Measurements from ENCODE around the gene SDS. TPM values are rescaled to one million over a fixed set of nuclear protein-coding genes. Genes with fewer than 3 reads are reported as not detected.

Gene SDS
- total RNA-seq, 1 experiment from 2014 or later, result 0.26 TPM

- Mint-ChIP-seq H3K27me3 (ENCODE audit: unreplicated experiment) (no peaks in the 10 kb centered on the region), H3K4me1 (ENCODE audit: low read depth, unreplicated experiment) (no peaks in the 10 kb centered on the region), H3K36me3 (ENCODE audit: insufficient read depth, unreplicated experiment) (no peaks in the 10 kb centered on the region), H3K27ac (ENCODE audit: unreplicated experiment) (no peak overlapping the region), H3K9me3 (ENCODE audit: low read depth, unreplicated experiment) (no peaks in the 10 kb centered on the region), H3K4me3 (ENCODE audit: low read depth, unreplicated experiment) (no peak overlapping the region)
- intact Hi-C loops (cut with micrococcal nuclease; ENCODE audit: unreplicated experiment), result loop anchor here (1.0 kb wide), 1 partner anchor 474 kb away; no protein-coding TSS in a partner anchor
- CTCF ChIA-PET, result interaction anchor here (0.5 kb wide), 1 partner anchor 56 kb away, joined by 3 read pairs; no protein-coding TSS in a partner anchor
- TF ChIP-seq CTCF (IDR thresholded peaks at IDR 0.05; ENCODE audit: unreplicated experiment), result no peak
- no TSS peak for BruUV-seq (replicated peaks)
- no peak for DNase-seq
These were observed 35.0 kb upstream of the SDS start for GRCh38 chr12:113438523-113439300.

- no peak overlapping the region for H3K4me3 Mint-ChIP-seq (ENCODE audit: low read depth, unreplicated experiment)
- no peaks in the 10 kb centered on the region for H3K9me3 Mint-ChIP-seq (ENCODE audit: low read depth, unreplicated experiment)
- no peaks in the 10 kb centered on the region for H3K27me3 Mint-ChIP-seq (ENCODE audit: unreplicated experiment)
- no TSS peak for BruUV-seq (replicated peaks)
- H3K36me3 Mint-ChIP-seq (ENCODE audit: insufficient read depth, unreplicated experiment), result no peaks in the 10 kb centered on the region
- CTCF ChIA-PET, result no interaction called here
- H3K27ac Mint-ChIP-seq (ENCODE audit: unreplicated experiment), result no peak overlapping the region
- no peak for TF ChIP-seq CTCF (IDR thresholded peaks at IDR 0.05; ENCODE audit: unreplicated experiment)
- no peak for DNase-seq
- H3K4me1 Mint-ChIP-seq (ENCODE audit: low read depth, unreplicated experiment), result no peaks in the 10 kb centered on the region
- intact Hi-C loops (cut with micrococcal nuclease; ENCODE audit: unreplicated experiment), result no loop called here
These were observed 34.0 kb upstream of the SDS start for GRCh38 chr12:113437729-113438100.

GRCh38 chr12:113436993-113437728 lies 33.5 kb upstream of the SDS start:
- BruUV-seq (replicated peaks), result no TSS peak
- Mint-ChIP-seq H3K4me3 (ENCODE audit: low read depth, unreplicated experiment) (no peak overlapping the region), H3K4me1 (ENCODE audit: low read depth, unreplicated experiment) (no peaks in the 10 kb centered on the region), H3K27ac (ENCODE audit: unreplicated experiment) (no peak overlapping the region), H3K9me3 (ENCODE audit: low read depth, unreplicated experiment) (no peaks in the 10 kb centered on the region), H3K36me3 (ENCODE audit: insufficient read depth, unreplicated experiment) (no peaks in the 10 kb centered on the region), H3K27me3 (ENCODE audit: unreplicated experiment) (no peaks in the 10 kb centered on the region)
- DNase-seq, result no peak
- intact Hi-C loops (cut with micrococcal nuclease; ENCODE audit: unreplicated experiment), result no loop called here
- CTCF ChIA-PET, result no interaction called here
- TF ChIP-seq CTCF (IDR thresholded peaks at IDR 0.05; ENCODE audit: unreplicated experiment), result no peak

- CTCF ChIA-PET, result no interaction called here
- BruUV-seq (replicated peaks), result no TSS peak
- TF ChIP-seq CTCF (IDR thresholded peaks at IDR 0.05; ENCODE audit: unreplicated experiment), result no peak
- intact Hi-C loops (cut with micrococcal nuclease; ENCODE audit: unreplicated experiment), result no loop called here
- Mint-ChIP-seq H3K4me1 (ENCODE audit: low read depth, unreplicated experiment) (no peaks in the 10 kb centered on the region), H3K4me3 (ENCODE audit: low read depth, unreplicated experiment) (no peak overlapping the region), H3K27ac (ENCODE audit: unreplicated experiment) (no peak overlapping the region), H3K9me3 (ENCODE audit: low read depth, unreplicated experiment) (no peaks in the 10 kb centered on the region), H3K27me3 (ENCODE audit: unreplicated experiment) (no peaks in the 10 kb centered on the region), H3K36me3 (ENCODE audit: insufficient read depth, unreplicated experiment) (no peaks in the 10 kb centered on the region)
- no peak for DNase-seq
These were observed 32.9 kb upstream of the SDS start for GRCh38 chr12:113436586-113436985.

All from Calu3 (cell line).